ENCODE data around the gene MRPS18B.
A peak's percentile ranks its signal among the peaks of the same experiment; 100 is the strongest.
"Not testable (repeated sequence)": the region's sequence is repeated elsewhere in the genome, so short reads cannot be mapped to it uniquely, and the experiment has no call there.

The MRPS18B gene

DNA sequence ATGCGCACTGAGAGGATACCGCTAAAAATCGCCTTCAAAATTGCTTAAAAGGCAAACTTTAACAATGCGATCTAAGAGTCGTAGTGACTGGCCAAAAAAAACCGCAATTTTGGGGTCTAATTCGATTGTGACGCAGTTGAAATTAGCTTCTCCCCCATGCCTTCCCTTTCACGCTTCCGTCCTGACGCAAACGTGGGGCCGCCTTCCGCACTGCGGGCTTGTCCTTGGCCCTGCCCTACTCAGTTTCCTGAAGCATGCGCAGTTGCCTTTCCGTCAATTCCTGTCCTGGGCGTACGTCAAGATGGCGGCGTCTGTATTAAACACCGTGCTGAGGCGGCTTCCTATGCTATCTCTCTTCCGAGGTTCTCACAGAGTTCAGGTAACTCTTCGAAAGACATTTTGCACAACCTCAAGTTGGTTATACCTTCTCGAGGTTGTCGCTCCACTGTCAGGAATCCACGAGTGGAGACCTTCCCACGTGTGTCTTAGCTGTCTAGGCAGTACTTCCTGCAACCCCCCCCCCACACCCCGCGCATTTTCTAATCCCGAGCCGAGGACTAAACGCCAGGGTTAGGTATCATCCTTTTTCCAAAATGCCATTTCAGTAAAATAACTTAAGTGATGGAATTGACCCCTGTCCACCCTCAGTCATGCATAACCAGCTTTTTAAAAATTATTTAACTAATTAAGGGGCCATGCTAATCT is at the start of gene MRPS18B:
Gene MRPS18B, plus strand, starts transcription at position 276 of the 705 bp plus-strand sequence. Its CDS starts 26 bp downstream, at position 302.
- peak; percentile 96 to 100 (median 98) for DNase-seq
- intact Hi-C loops (cut with DNase I): no loop called here

- no peak for DNase-seq
- intact Hi-C loops (cut with DNase I): no loop called here
Observed at GRCh38 chr6:30568245-30568644, 49.4 kb upstream of the MRPS18B start.

- DNase-seq: no peak
Observed at GRCh38 chr6:30570263-30570662, 47.4 kb upstream of the MRPS18B start.

DNA sequence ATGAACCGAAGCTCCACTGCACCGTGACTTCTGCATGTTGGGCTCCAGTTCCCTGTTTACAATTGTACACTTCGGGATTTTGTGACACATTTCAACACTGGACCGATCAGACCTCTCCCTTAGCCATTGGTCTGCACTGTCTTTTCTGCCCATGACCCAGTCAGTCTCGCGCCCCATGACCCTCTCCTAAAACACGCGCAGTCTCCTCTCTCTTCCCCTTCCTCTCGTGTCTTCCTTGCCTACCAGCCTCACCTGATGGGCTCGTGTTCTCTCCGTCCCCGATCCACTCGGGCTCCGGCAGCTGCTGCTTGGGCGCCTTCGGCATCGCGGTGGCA is 46.9 kb upstream of the MRPS18B start:
- intact Hi-C loops (cut with DNase I): loop anchor here (1.0 to 5.0 kb wide), 2 partner anchors 13 to 42 kb away; partner anchors contain the start of gene PRR3
- no peak for DNase-seq

More at GRCh38 chr6:30570263-30570662, 47.4 kb upstream of the MRPS18B start:
- intact Hi-C loops (cut with DNase I): loop anchor here (5.0 kb wide), 1 partner anchor 42 kb away; no protein-coding TSS in a partner anchor

- DNase-seq: peak; percentile 98 to 100 (median 99)
- intact Hi-C loops (cut with DNase I): loop anchor here (1.0 to 5.0 kb wide), 2 partner anchors 14 to 41 kb away; partner anchors contain the start of gene PRR3
Observed at GRCh38 chr6:30571075-30571761, 46.4 kb upstream of the MRPS18B start, which contains the start of gene ABCF1. Gene ABCF1 (plus strand): TSS chr6:30571442. CDS start chr6:30571488, 46 bp downstream.

GRCh38 chr6:30571762-30572082 is 45.9 kb upstream of the MRPS18B start:
- DNase-seq: no peak
- intact Hi-C loops (cut with DNase I): loop anchor here (1.0 to 5.0 kb wide), 2 partner anchors 14 to 41 kb away; partner anchors contain the start of gene PRR3

GRCh38 chr6:30572148-30572547 is 45.5 kb upstream of the MRPS18B start:
- intact Hi-C loops (cut with DNase I): loop anchor here (5.0 kb wide), 1 partner anchor 40 kb away; no protein-coding TSS in a partner anchor
- no peak for DNase-seq

DNA sequence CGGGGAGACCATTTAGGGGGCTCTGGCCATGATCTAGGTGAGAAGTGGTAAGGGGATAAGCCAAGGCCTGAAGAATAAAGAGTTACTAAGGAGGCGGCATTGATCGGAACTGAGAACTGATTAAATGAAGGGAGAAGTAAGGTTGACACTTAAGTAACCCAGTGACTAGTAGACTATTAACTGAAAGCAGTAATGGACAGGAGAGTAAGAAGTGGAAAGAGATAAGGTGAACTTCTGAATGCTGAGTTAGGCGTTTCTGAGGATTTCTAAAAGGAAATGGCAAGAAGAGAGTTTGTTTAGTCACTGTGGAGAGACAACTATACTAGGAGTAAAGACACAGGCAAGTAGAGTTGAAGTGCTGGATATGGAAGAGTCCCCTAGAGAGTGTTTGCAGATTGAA is 44.5 kb upstream of the MRPS18B start:
- intact Hi-C loops (cut with DNase I): loop anchor here (5.0 kb wide), 1 partner anchor 39 kb away; no protein-coding TSS in a partner anchor
- DNase-seq: no peak

DNA sequence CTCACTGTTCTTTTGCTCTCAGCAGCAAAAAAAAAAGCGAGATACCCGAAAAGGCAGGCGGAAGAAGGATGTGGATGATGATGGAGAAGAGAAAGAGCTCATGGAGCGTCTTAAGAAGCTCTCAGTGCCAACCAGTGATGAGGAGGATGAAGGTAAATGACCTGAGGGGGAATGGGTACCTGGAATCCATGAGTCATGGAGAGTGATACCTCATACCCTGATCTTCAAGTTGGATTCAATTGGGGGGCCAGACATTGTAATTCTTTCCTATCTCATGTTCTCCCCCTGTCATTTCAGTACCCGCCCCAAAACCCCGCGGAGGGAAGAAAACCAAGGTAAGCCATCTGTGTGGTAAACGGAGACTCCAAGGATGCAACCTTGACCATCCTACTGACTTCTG is 39.6 kb upstream of the MRPS18B start:
- peak in 1 of 10 donors; percentile 14 for DNase-seq
- intact Hi-C loops (cut with DNase I): no loop called here

- DNase-seq: peak in 1 of 10 donors; percentile 33
- intact Hi-C loops (cut with DNase I): no loop called here
Observed at GRCh38 chr6:30583921-30584320, 33.7 kb upstream of the MRPS18B start.

GRCh38 chr6:30589754-30590358 is 27.8 kb upstream of the MRPS18B start:
- intact Hi-C loops (cut with DNase I): no loop called here
- peak in 1 of 10 donors; percentile 26 for DNase-seq

DNA sequence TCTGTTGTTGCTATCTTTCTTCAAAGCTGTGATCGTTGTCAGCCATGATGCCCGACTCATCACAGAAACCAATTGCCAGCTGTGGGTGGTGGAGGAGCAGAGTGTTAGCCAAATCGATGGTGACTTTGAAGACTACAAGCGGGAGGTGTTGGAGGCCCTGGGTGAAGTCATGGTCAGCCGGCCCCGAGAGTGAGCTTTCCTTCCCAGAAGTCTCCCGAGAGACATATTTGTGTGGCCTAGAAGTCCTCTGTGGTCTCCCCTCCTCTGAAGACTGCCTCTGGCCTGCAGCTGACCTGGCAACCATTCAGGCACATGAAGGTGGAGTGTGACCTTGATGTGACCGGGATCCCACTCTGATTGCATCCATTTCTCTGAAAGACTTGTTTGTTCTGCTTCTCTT is 27.1 kb upstream of the MRPS18B start:
- peak in 1 of 10 donors; percentile 32 for DNase-seq
- intact Hi-C loops (cut with DNase I): no loop called here

GRCh38 chr6:30591008-30591407 is 26.6 kb upstream of the MRPS18B start:
- peak in 1 of 10 donors; percentile 14 for DNase-seq
- intact Hi-C loops (cut with DNase I): no loop called here

DNA sequence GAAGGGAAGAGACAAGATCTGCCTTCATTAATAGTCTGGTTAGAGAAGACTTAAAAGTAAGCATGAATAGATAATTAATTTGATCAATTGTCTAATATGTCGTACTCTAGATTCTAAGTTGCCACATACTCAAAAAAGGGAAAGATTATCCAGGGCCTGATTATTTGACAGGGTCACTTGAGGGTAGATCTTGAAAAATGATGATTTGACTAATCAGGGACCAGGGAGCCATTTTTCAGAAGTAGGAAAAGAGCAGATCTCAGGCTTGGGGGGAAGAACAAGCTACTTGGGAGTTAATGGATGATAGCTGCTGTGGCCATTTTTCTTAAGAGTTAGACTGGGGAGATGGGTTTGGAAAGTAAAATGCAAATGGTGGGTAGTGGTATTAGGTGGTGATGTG is 25.4 kb upstream of the MRPS18B start:
- intact Hi-C loops (cut with DNase I): no loop called here
- DNase-seq: peak in 1 of 10 donors; percentile 1

DNA sequence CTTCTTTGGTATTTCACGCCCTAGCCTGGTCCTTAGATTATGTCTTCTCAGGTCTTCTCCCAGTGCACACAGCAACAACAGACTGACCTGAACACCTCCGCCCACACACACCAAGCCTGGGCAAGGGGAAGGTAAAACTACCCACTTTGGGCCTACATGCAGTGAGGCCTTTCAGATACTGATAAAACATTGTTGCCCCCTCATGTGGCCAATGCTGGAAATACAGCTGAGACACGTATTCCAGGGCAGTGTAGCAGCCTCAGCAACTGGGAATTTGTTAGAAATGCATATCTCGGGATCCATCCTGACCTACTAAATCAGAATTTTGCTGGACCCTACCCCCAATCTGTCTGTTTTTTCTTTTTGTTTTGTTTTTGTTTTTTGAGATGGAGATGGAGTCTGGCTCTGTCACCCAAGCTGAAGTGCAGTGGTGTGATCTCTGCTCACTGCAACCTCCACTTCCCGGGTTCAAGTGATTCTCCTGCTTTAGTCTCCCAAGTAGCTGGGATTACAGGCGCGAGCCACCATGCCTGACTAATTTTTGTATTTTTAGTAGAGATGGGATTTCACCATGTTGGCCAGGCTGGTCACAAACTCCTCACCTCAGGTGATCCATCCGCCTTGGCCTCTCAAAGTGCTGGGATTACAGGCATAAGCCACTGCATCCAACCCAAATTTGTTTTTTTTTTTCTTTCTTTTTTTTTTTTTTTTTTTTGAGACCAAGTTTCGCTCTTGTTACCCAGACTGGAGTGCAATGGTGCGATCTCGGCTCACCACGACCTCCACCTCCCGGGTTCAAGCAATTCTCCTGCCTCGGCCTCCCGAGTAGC is 20.1 kb upstream of the MRPS18B start:
- intact Hi-C loops (cut with DNase I): not testable (repeated sequence)
- peak in 8 of 10 donors; percentile 37 to 91 (median 73) for DNase-seq

- intact Hi-C loops (cut with DNase I): no loop called here
- DNase-seq: peak in 1 of 10 donors; percentile 33
Observed at GRCh38 chr6:30598912-30599624, 18.6 kb upstream of the MRPS18B start.

- peak in 1 of 10 donors; percentile 32 for DNase-seq
- intact Hi-C loops (cut with DNase I): no loop called here
Observed at GRCh38 chr6:30599625-30600324, 17.9 kb upstream of the MRPS18B start.

DNA sequence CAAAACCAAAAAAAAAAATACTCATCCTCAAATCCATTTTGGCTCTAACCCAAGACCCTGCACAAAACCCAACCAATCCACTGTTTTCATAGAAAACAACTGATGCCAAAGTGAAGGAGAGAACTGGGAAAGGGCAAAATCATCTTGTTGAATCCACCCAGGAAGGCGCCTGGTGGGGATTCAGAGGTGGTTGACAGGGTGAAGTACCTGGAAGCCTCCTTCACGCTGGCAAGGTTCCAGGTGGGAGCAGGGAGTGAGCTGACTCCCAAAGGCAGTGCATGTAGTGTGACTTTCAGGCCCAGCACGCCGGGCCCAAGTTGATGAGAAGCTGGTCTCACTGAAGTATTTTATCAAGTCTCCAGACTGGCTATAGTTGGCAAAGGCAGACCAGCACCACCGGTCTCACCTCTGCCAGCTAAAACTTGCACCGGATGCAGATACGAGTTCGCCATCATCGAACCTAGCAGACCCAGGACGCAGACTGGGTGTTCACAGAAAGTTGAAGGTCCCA is 17.1 kb upstream of the MRPS18B start:
- peak in 1 of 10 donors; percentile 82 for DNase-seq
- intact Hi-C loops (cut with DNase I): no loop called here

DNA sequence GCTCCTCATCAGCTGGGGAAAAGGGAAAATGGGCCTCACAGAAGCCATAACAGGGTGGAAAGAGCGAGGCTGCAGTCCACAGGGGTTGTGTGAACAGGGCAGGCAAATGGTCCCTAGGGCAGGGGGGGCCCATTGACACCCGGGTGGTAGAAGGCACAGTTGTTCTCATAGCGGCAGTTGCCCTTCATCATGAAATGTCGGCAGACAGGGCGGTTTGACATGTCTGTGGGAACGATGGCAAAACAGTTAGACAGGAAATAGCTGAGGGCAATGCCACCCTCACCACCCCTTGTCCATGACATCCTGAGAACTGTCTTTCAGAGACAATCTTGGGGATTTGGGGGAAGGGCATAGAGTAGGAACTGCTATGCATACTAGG is 16.2 kb upstream of the MRPS18B start:
- DNase-seq: peak in 1 of 10 donors; percentile 66
- intact Hi-C loops (cut with DNase I): no loop called here

All from posterior cingulate gyrus (tissue), 11 donors.